ENCODE measurements around the gene CPNE7.

GRCh38 chr16:89639385-89639784 is 63.8 kb downstream of the CPNE7 start:
- TF ChIP-seq, protein P1, sequence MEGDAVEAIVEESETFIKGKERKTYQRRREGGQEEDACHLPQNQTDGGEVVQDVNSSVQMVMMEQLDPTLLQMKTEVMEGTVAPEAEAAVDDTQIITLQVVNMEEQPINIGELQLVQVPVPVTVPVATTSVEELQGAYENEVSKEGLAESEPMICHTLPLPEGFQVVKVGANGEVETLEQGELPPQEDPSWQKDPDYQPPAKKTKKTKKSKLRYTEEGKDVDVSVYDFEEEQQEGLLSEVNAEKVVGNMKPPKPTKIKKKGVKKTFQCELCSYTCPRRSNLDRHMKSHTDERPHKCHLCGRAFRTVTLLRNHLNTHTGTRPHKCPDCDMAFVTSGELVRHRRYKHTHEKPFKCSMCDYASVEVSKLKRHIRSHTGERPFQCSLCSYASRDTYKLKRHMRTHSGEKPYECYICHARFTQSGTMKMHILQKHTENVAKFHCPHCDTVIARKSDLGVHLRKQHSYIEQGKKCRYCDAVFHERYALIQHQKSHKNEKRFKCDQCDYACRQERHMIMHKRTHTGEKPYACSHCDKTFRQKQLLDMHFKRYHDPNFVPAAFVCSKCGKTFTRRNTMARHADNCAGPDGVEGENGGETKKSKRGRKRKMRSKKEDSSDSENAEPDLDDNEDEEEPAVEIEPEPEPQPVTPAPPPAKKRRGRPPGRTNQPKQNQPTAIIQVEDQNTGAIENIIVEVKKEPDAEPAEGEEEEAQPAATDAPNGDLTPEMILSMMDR (IDR thresholded peaks at IDR 0.05): no peak
- TF ChIP-seq POLR2A (IDR thresholded peaks at IDR 0.05): no peak
- no peak for TF ChIP-seq POLR2AphosphoS5 (IDR thresholded peaks at IDR 0.05)
